ENCODE results near the gene ANKRD18A.
A peak's percentile ranks its signal among the peaks of the same experiment; 100 is the strongest.
"Not testable (repeated sequence)": the region's sequence is repeated elsewhere in the genome, so short reads cannot be mapped to it uniquely, and the experiment has no call there.

ANKRD18A gene

DNA sequence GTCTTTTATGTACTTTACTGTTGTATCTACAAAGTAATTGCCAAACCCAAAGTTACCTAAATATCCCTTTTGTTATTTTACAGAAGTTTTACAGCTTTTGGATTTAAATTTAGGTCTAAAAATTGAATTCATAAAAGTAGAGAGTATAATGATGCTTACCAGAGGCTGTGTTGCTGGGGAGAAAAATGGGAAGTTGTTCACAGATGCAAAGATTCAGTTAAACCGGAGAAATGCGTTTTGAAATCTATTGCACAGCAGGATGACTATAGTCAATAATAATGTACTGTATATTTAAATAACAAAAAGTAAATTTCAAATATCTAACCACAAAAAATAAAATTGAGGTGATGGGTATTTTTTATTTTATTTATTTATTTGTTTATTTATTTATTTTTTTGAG lies 2.6 kb upstream of the ANKRD18A start:
- no peak for DNase-seq

DNA sequence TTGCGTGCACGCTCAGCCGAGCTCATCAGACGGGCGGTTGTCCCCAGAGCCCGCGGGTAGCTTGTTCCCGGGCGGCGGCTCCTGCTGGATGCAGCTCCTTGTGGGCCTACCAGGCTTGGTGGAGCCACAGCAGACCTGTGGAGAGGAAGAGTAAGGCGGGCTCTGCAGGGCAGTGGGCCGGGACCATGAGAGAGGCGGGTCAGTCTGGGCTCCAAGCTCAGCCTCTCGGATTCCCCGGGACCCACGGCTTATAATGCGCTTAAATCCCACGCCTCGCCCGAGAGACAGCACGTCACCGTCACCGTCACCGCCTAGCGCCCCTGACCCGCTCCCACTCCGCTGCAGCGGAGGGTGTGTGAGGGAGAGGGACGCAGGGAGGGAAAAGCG lies 1.9 kb upstream of the ANKRD18A start:
- peak; percentile 32 for DNase-seq

- no peak for DNase-seq
Observed at GRCh38 chr9:38621434-38622287, 1.3 kb upstream of the ANKRD18A start.

GRCh38 chr9:38619556-38620447 lies 594 bp downstream of the ANKRD18A start:
- no peak for DNase-seq

GRCh38 chr9:38598029-38598745 lies 22.2 kb downstream of the ANKRD18A start:
- DNase-seq, result not testable (repeated sequence)

- DNase-seq, result not testable (repeated sequence)
Observed at GRCh38 chr9:38595117-38595516, 25.3 kb downstream of the ANKRD18A start.

GRCh38 chr9:38591346-38592063 lies 28.9 kb downstream of the ANKRD18A start:
- DNase-seq, result not testable (repeated sequence)

DNA sequence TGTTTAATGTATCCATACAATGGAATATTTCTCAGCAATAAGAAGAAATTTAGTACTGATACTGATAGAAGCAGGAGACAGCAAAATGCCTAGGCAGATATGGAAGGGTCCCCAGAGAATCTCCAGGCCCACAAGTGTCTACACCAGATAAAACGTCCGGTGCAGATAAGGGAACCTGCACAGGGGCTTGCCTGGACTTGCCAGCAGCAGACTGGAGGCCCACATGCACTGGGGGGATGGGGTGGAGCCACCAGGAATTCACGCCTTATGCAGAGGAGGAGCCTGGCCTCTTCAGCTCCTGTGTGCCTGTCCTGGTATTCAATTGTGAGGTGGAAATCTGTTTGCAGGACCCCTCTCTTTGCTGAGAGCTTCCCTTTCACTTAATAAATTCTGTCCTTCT lies 36.6 kb downstream of the ANKRD18A start:
- DNase-seq, result not testable (repeated sequence)

DNA sequence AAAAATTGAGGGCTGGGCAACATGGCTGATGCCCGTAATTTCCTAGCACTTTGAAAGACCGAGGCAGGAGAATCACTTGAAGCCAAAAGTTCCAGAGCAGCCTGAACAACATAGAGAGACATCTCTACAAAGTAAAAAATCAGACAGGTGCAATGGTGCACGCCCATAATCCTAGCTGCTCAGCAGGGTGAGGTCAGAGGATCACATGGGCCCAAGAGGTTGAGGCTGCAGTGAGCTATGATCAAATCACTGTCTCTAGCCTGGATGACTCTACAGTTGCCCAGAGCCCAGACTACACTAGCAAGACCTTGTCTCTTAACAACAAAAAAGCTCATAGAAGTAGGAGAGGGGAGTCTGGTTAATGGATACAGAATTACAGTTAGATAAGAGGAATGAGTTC lies 40.3 kb downstream of the ANKRD18A start:
- not testable (repeated sequence) for DNase-seq

DNA sequence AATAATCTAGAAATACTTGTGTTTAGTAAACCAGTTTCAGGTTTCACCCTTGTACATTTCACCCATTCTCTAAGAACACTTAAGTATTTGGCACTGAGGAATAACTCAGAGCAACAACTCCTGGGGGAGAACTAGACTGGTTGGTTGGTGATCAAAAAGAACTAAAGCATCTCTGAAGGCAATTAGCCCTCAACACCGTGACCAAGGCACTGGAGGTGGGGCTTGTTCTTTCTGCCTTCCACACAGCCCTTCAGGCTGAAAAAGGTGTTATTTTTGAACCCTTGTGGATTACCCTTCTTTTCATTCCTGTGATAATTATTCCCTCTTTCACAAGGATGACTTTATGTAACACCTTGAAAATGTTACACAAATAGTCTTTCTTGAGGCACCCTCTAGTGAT lies 44.2 kb downstream of the ANKRD18A start:
- not testable (repeated sequence) for DNase-seq

DNA sequence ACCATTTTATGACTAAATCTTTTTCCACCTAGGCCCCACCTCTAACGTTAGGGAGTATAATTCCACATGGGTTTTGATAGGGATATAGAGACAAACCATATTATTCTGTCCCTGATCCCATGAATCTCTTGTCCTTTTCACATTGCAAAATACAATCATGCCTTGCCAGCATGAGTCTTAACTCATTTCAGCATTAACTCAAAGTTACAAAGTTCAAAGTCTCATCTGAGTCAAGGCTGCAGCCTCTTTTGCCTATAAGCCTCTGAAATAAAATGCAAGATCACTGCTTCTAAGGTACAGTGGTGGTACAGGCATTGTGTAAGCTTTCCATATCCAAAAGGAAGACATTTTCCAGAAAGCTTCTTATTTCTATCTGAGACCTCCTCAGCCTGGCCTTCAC lies 54.3 kb downstream of the ANKRD18A start:
- DNase-seq, result not testable (repeated sequence)

GRCh38 chr9:38565178-38565577 lies 55.2 kb downstream of the ANKRD18A start:
- not testable (repeated sequence) for DNase-seq

DNA sequence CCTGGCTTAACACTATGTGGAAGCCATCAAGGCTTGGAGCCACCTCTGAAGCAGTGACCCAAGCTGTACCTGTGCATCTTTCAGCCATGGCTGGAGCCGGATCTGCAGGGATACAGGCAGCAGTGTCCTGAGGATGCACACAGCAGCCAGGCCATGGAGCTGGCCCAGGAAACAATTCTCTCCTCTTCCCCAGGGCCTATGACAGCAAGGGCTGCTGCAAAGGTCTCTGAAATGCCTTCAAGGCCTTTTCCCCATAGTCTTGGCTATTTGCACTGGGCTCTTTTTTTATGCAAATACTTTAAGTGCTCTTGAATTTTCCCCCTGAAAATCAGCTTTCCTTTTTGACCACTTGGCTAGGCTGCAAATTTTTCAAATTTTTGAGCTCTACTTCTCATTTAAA lies 56.5 kb downstream of the ANKRD18A start:
- DNase-seq, result not testable (repeated sequence)

DNA sequence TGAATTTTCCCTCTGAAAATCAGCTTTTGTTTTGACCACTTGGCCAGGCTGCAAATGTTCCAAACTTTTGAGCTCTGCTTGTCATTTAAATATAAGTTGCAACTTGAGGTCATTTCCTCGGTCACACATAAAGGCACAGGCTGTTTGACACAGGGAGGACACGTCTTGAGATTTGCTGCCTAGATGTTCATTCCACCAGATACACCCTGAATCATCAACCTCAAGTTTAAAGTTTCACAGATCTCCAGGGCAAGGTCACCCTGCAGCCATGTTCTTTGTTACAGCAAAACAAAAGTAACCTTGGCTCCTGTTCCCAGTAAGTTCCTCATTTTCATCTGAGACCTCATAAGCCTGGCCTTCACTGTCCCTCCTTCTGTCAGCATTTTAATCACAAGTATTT lies 59.3 kb downstream of the ANKRD18A start:
- DNase-seq, result not testable (repeated sequence)

- not testable (repeated sequence) for DNase-seq
Observed at GRCh38 chr9:38559172-38559571, 61.2 kb downstream of the ANKRD18A start.

DNA sequence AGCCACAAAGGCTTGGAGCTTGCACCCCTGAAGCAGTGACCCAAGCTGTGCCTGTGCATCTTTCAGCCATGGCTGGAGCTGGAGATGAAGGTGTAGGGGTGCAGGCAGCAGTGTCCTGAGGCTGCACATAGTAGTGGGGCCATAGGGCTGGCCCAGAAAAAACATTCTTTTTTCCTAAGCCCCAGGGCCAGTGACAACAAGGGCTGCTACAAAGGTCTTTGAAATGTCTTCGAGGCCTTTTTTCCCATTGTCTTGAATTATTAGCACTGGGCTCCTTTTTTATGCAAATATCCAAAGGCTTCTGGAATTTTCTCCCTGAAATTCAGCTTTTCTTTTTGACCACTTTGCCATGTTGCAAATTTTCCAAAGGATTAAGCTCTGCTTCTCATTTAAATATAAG lies 62.6 kb downstream of the ANKRD18A start:
- DNase-seq, result not testable (repeated sequence)

DNA sequence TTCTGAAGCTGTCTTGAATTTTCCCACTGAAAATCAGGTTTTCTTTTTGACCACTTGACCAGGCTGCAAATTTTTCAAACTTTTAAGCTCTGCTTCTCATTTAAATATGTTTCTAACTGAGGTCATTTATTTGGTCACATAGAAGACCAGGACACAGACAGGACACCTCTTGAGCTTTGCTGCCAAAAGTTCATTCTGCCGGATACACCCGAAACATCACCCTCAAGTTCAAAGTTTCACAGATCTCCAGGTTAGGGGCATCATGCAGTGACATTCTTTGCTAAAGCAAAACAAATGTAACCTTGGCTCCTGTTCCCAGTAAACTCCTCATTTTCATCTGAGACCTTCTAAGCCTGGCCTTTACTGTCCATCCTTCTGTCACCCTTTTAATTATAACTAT lies 65.4 kb downstream of the ANKRD18A start:
- not testable (repeated sequence) for DNase-seq

DNA sequence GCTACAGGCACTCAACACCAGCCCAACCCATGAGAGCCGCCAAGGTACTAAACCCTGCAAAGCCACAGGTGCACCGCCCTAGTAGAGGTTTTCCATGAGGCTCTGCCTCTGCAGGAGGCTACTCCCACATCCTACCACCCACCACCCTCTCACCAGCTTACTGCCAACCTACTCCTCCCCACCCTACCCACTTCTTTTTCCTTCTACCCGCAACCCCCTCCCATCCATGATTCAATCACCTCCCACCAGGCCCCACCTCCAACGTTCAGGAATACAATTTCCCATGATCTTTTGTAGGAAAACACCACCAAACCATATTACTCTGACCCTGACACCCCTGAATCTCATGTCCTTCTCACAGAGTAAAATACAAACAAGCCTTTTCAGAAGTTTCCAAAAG lies 67.4 kb downstream of the ANKRD18A start:
- DNase-seq, result not testable (repeated sequence)

DNA sequence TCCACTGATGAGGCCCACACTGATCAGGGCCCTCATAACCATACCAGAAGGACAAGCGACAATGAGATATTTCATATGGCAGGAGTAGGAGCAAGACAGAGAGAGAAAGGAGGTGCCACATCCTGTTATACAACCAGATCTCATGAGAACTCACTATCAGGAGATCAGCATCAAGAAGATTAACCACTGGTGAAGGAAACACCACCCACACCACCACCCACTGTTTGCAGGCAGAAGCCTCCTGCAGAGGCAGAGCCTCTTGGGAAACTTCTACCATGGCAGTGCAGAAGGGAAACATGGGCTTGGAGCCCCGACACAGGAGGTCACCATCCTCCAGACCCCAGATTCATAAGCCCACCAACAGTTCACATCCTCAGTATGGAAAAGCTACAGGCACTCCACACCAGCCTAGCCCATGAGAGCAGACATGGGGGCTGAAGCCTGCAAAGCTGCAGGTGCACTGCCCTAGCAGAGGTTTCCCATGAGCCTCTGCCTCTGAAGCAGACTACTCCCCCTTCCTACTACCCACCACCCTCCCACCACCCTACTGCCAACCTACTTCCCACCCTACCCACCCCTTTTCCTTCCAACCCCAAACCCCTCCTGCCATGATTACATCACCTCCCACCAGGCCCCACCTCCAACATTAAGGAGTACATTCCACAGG lies 73.8 kb downstream of the ANKRD18A start:
- DNase-seq, result not testable (repeated sequence)

DNA sequence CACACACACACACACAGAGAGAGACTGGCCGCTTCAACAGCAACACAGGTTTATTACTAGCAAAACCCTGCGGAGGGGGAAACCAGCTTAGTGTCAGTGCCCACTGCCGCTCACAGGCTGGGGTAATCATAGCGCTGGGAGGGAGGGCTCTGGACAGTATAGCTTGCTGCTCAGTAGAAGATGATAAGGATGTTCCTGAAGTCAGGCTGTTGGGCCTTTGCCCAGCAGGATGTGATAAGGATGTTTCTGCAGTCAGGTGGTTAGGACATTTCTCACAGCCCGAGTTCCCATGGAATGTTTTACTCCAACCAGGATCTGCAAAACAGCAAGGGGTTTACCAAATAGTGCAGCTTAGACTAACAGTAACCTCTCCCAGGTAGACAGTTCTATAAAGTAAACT lies 79.9 kb downstream of the ANKRD18A start:
- DNase-seq, result not testable (repeated sequence)

DNA sequence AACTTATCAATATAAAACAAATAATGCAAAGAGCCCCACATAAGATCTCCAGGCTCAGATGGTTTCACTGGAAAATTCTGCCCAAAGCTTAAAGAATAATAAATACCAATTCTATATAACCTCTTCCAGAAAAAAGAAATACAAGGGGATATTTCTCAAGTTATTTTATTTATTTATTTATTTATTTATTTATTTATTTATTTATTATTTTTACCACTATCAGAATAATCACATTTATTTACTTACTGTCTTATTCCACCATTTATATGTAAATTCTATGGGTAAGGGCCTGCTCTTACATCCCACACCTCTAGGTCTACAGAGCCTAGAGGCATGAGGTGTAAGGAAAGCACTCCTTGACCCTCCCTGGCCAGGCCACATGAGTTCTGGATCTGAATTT lies 91.1 kb downstream of the ANKRD18A start:
- DNase-seq, result no peak

DNA sequence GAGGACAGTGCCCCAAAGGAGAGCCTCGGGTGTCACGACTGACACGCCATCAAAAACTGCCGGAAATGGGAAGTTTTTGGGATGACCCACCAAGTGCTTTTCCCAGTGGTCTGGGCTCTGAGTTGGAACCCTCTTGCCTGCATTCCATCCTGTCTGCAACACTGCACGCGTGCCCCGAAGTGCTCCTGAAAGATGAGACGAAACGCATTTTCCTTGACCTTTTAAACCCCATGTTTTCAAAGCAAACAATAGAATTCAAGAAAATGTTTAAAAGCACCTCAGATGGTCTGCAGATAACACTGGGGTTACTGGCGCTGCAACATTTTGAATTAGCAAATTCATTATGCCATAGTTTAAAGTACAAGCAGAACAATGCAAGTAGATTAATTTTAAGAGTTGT lies 92.9 kb downstream of the ANKRD18A start:
- no peak for DNase-seq

Data from 8988T (cell line).